K562 (cell line): ENCODE results near the gene CROCC2. TPM values are rescaled to one million over a fixed set of nuclear protein-coding genes. Genes with fewer than 3 reads are reported as not detected.

ENCODE experiments used
- ATAC-seq: fragments of 200-7000 bp; cut with Tn5 transposase; 3 replicates; pipeline ENCODE4 v1.9.1; 2020; ENCODE audit warnings: moderate library complexity
- BruUV-seq: library from RNA; stranded (reverse); fragments of 400-500 nt; replicated peaks from 2 replicates; lab custom pipeline; 2021; lab: Mats Ljungman, UMichigan
- CTCF ChIA-PET: fragments of 300-600 bp; formaldehyde crosslinking; extraction: SDS; loops from one replicate; lab custom pipeline; 2021; ENCODE audit warnings: low intra/inter-chr PET ratio; lab: Yijun Ruan, JAX
- POLR2A ChIA-PET: fragments of 300-600, 350-650 bp; sonication (Branson Sonifier 250); formaldehyde crosslinking; extraction: SDS; loops from one replicate; lab custom pipeline; 2021; ENCODE audit warnings: antibody characterized with exemption, inconsistent platforms; lab: Yijun Ruan, JAX
- DNase-seq, 4 experiments: peaks; one replicate each; pipeline versions ENCODE4 v3.0.0 to v3.0.0-alpha.2; 2011 to 2018; ENCODE audit warnings: low spot score in 3 of 4, mixed read lengths in 3 of 4; ENCODE audit errors: extremely low read depth in 1 of 4
- FAIRE-seq: peaks from 2 replicates; lab custom pipeline; 2011; peaks lifted over from hg19 to GRCh38; lab: Jason Lieb, UNC
- H2AFZ ChIP-seq: 2 replicates; pipeline ENCODE4 v1.6.0; 2011; ENCODE audit warnings: low read depth, low read length, control low read depth, inconsistent platforms
- H3K27ac ChIP-seq: fragments of 200-600 bp; 3 replicates; pipeline ENCODE4 v1.8.0; 2011; ENCODE audit warnings: low read depth, mild to moderate bottlenecking, control low read depth, inconsistent platforms, low read length, moderate library complexity, mixed read lengths; ENCODE audit errors: extremely low read depth
- H3K27me3 ChIP-seq, 2 experiments: fragments of 300-600 bp in 1 of 2; 2 replicates in 1 of 2; 3 replicates in 1 of 2; pipeline versions ENCODE4 v1.6.0 to v1.8.0; 2011; ENCODE audit warnings: inconsistent platforms in 2 of 2, low read length in 2 of 2, mild to moderate bottlenecking in 1 of 2, mixed read lengths in 1 of 2, moderate library complexity in 1 of 2; ENCODE audit not compliant: control insufficient read depth in 2 of 2, insufficient read depth in 2 of 2
- H3K36me3 ChIP-seq: fragments of 300-600 bp; 3 replicates; pipeline ENCODE4 v1.8.0; 2011; ENCODE audit warnings: mild to moderate bottlenecking, low read length, inconsistent platforms; ENCODE audit not compliant: control insufficient read depth, insufficient read depth
- H3K4me1 ChIP-seq, 2 experiments: fragments of 200-600 bp in 1 of 2; replicated peaks in 1 of 2; 2 replicates in 1 of 2; 3 replicates in 1 of 2; pipeline versions ENCODE4 v1.5.1 to v1.8.0; 2011; ENCODE audit warnings: inconsistent platforms in 2 of 2, low read length in 2 of 2, mild to moderate bottlenecking in 1 of 2, mixed read lengths in 1 of 2, moderate library complexity in 1 of 2; ENCODE audit not compliant: control insufficient read depth in 2 of 2, insufficient read depth in 2 of 2
- H3K4me2 ChIP-seq: 2 replicates; pipeline ENCODE4 v1.6.1; 2011; ENCODE audit warnings: low read length, control low read depth, inconsistent platforms, mixed read lengths; ENCODE audit not compliant: insufficient read depth
- H3K4me3 ChIP-seq: fragments of 200-600 bp; sonication (generic), shearing (Covaris generic); 2 replicates; pipeline ENCODE4 v1.5.1; 2016; ENCODE audit warnings: control low read depth, inconsistent platforms
- H3K79me2 ChIP-seq: fragments of 200-600 bp; 3 replicates; pipeline ENCODE4 v1.8.0; 2011; ENCODE audit warnings: low read length, inconsistent platforms; ENCODE audit not compliant: control insufficient read depth, insufficient read depth
- H3K9ac ChIP-seq, 2 experiments: 2 replicates each; pipeline versions ENCODE4 v1.6.0 to v1.6.1; 2011; ENCODE audit warnings: low read depth in 2 of 2, low read length in 2 of 2, control low read depth in 1 of 2, inconsistent platforms in 1 of 2, mild to moderate bottlenecking in 1 of 2, mixed read lengths in 1 of 2; ENCODE audit not compliant: insufficient read depth in 1 of 2
- H3K9me1 ChIP-seq: one replicate; pipeline ENCODE4 v1.6.0; 2011; ENCODE audit warnings: inconsistent platforms, mild to moderate bottlenecking, low read length, moderate library complexity; ENCODE audit not compliant: control insufficient read depth, insufficient read depth
- H3K9me3 ChIP-seq: replicated peaks from 2 replicates; pipeline ENCODE4 v1.5.1; 2011; ENCODE audit warnings: low read depth, low read length, inconsistent platforms; ENCODE audit not compliant: control insufficient read depth, insufficient read depth
- H4K20me1 ChIP-seq: replicated peaks from 2 replicates; pipeline ENCODE4 v1.6.1; 2011; ENCODE audit warnings: low read length, inconsistent platforms, mixed read lengths; ENCODE audit not compliant: control insufficient read depth, insufficient read depth
- CSDE1 ChIP-seq, 2 experiments: fragments of 450-650 bp; IDR thresholded peaks; 2 replicates each; pipeline ENCODE4 v1.6.1; 2016; ENCODE audit warnings: mild to moderate bottlenecking in 1 of 2
- EZH2 ChIP-seq: IDR thresholded peaks from 2 replicates; pipeline ENCODE4 v1.6.1; 2012; ENCODE audit warnings: low read depth, mild to moderate bottlenecking, inconsistent platforms, low read length, borderline replicate concordance
- HNRNPH1 ChIP-seq: fragments of 200-400 bp; formaldehyde crosslinking; optimal IDR thresholded peaks from 2 replicates; pipeline ENCODE3; 2017; ENCODE audit warnings: low read depth, mild to moderate bottlenecking, low read length, moderate library complexity
- IRF2 ChIP-seq: sonication (generic); formaldehyde crosslinking; IDR thresholded peaks from 2 replicates; pipeline ENCODE4 v1.8.1; 2022; ENCODE audit warnings: mild to moderate bottlenecking, missing genetic modification reagents
- KHSRP ChIP-seq: fragments of 450-650 bp; IDR thresholded peaks from 2 replicates; pipeline ENCODE4 v1.6.1; 2017
- PKNOX1 ChIP-seq: fragments of 450-650 bp; IDR thresholded peaks from 2 replicates; pipeline ENCODE4 v1.6.1; 2016
- TCF7 ChIP-seq: sonication (generic); IDR thresholded peaks from 2 replicates; pipeline ENCODE4 v1.6.1; 2016; ENCODE audit warnings: antibody characterized with exemption, borderline replicate concordance
- ZKSCAN3 ChIP-seq: fragments of 250-450 bp; sonication (Bioruptor Pico); IDR thresholded peaks from 2 replicates; pipeline ENCODE4 v1.4.0; 2020
- ZNF134 ChIP-seq: fragments of 250-450 bp; sonication (Bioruptor Pico); conservative IDR thresholded peaks from 2 replicates; pipeline ENCODE4 v1.4.0; 2020
- ZNF277 ChIP-seq: fragments of 250-450 bp; sonication (Bioruptor Pico); IDR thresholded peaks from 2 replicates; pipeline ENCODE4 v1.8.0; 2022; ENCODE audit warnings: inconsistent platforms, mild to moderate bottlenecking, moderate library complexity, borderline replicate concordance
- ZNF41 ChIP-seq: fragments of 250-450 bp; sonication (Bioruptor Pico); conservative IDR thresholded peaks from 2 replicates; pipeline ENCODE4 v1.4.0; 2020; ENCODE audit warnings: mild to moderate bottlenecking
- ZNF76 ChIP-seq: fragments of 250-450 bp; sonication (Bioruptor Pico); IDR thresholded peaks from 2 replicates; pipeline ENCODE4 v1.4.0; 2020; ENCODE audit warnings: mild to moderate bottlenecking, moderate library complexity, borderline replicate concordance
- ZNF778 ChIP-seq: fragments of 450-650 bp; formaldehyde crosslinking; IDR thresholded peaks from 2 replicates; pipeline ENCODE4 v1.4.0; 2020; ENCODE audit warnings: mild to moderate bottlenecking, moderate library complexity
- WGBS: fragments of 100-300 bp; shearing (Covaris generic); methylation state at CpG from one replicate; pipeline ENCODE4 v1.1.6; 2016; ENCODE audit warnings: low coverage, mixed read lengths; ENCODE audit not compliant: insufficient coverage; ENCODE audit errors: missing lambda C conversion rate; 5-methylcytosine and 5-hydroxymethylcytosine counted together
- in situ Hi-C: fragments of 300-500 bp; cut with MboI; formaldehyde crosslinking; loops from 4 replicates; pipeline ENCODE4 v1.15.0; 2018; ENCODE audit warnings: inconsistent platforms, mixed read lengths
- intact Hi-C: fragments of 100-400 bp; cut with micrococcal nuclease; formaldehyde crosslinking; loops from 2 replicates; pipeline ENCODE4 v1.14.2; 2022
- polyA plus RNA-seq, 8 experiments: library from polyadenylated mRNA; depleted of rRNA in 4 of 8; stranded (reverse) in 5 of 8; unstranded in 3 of 8; fragments of >200 nt; fragmentation: Nextera tagmentation in 2 of 8; fragmentation: Illumina TruSeq in 1 of 8; extraction: Ambion mirVana in 2 of 8; extraction: Trizol in 1 of 8; gene quantifications; 2 replicates each; pipeline versions ENCODE4 v1.2.1 to v1.2.3, GENCODE V29; 2011 to 2014; ENCODE audit warnings: inconsistent platforms in 1 of 8, missing spikeins in 1 of 8
- total RNA-seq, 7 experiments: library from RNA; depleted of rRNA in 6 of 7; stranded (reverse); fragments of >200 nt in 6 of 7; fragmentation: Illumina TruSeq in 2 of 7; extraction: Trizol in 2 of 7; gene quantifications; 2 replicates each; pipeline versions ENCODE4 v1.2.1 to v1.2.3, GENCODE V29; 2011 to 2021; ENCODE audit warnings: low replicate concordance in 1 of 7
- TF ChIP-seq, protein P1 (sequence below): fragments of 450-650 bp; IDR thresholded peaks from 2 replicates; pipeline ENCODE4 v1.6.1; 2016; ENCODE audit warnings: missing biosample characterization, missing genetic modification characterization
- TF ChIP-seq, protein P2 (sequence below), 3 experiments: IDR thresholded peaks in 2 of 3; conservative IDR thresholded peaks in 1 of 3; 2 replicates each; pipeline ENCODE4 v1.5.1; 2011 to 2012; ENCODE audit warnings: low read length in 3 of 3, mild to moderate bottlenecking in 3 of 3, control low read depth in 2 of 3, improper control_type of control experiment in 1 of 3, inconsistent platforms in 1 of 3, low read depth in 1 of 3, mixed read lengths in 1 of 3, moderate library complexity in 1 of 3; ENCODE audit not compliant: insufficient read depth in 2 of 3

CROCC2 gene
- total and polyA plus RNA-seq, 9 of the 15 experiments (the other 6 are each of a cell fraction or from before 2014, with no cell fraction given): not detected

- H3K9ac ChIP-seq: no peak overlapping the region
- H3K4me3 ChIP-seq: no peak overlapping the region
- H3K27ac ChIP-seq: no peak overlapping the region
- no peaks in the 10 kb centered on the region for H3K9me3 ChIP-seq
- H3K36me3 ChIP-seq: no peaks in the 10 kb centered on the region
- H3K79me2 ChIP-seq: no peaks in the 10 kb centered on the region
- peaks cover 0 to 41% of the 10 kb centered on the region in 2 experiments; a peak in 2 of 5 replicates for H3K27me3 ChIP-seq
- CTCF ChIA-PET: no interaction called here
- POLR2A ChIA-PET: no interaction called here
- intact Hi-C loops (no loop called here), in situ Hi-C loops (no loop called here)
- no peak for FAIRE-seq
- no TSS peak for BruUV-seq
- no peak for DNase-seq
- 15% methylated on average over 10 of the region's 17 CpGs for WGBS
- TF ChIP-seq TCF7: no peak
- TF ChIP-seq, protein P1, sequence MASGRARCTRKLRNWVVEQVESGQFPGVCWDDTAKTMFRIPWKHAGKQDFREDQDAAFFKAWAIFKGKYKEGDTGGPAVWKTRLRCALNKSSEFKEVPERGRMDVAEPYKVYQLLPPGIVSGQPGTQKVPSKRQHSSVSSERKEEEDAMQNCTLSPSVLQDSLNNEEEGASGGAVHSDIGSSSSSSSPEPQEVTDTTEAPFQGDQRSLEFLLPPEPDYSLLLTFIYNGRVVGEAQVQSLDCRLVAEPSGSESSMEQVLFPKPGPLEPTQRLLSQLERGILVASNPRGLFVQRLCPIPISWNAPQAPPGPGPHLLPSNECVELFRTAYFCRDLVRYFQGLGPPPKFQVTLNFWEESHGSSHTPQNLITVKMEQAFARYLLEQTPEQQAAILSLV (tag): no peak
- no peak for TF ChIP-seq HNRNPH1
- no peak for TF ChIP-seq ZNF41
- TF ChIP-seq ZNF778 (CRISPR knock-in tag): no peak
- no peak for TF ChIP-seq EZH2
- TF ChIP-seq ZNF277 (CRISPR knock-in tag): no peak
- TF ChIP-seq ZNF134: no peak
- no peak for TF ChIP-seq PKNOX1
- TF ChIP-seq, protein P2, sequence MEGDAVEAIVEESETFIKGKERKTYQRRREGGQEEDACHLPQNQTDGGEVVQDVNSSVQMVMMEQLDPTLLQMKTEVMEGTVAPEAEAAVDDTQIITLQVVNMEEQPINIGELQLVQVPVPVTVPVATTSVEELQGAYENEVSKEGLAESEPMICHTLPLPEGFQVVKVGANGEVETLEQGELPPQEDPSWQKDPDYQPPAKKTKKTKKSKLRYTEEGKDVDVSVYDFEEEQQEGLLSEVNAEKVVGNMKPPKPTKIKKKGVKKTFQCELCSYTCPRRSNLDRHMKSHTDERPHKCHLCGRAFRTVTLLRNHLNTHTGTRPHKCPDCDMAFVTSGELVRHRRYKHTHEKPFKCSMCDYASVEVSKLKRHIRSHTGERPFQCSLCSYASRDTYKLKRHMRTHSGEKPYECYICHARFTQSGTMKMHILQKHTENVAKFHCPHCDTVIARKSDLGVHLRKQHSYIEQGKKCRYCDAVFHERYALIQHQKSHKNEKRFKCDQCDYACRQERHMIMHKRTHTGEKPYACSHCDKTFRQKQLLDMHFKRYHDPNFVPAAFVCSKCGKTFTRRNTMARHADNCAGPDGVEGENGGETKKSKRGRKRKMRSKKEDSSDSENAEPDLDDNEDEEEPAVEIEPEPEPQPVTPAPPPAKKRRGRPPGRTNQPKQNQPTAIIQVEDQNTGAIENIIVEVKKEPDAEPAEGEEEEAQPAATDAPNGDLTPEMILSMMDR (IDR thresholded peaks at IDR 0.05 in 2 of 3, conservative IDR thresholded peaks at IDR 0.05 in 1 of 3; ENCODE audit: insufficient read depth in 2 of 3, low read depth in 1 of 3, low read length in 3 of 3): no peak
- no peak for TF ChIP-seq ZNF76 (CRISPR knock-in tag)
- TF ChIP-seq ZKSCAN3 (CRISPR knock-in tag): no peak
- no peak for TF ChIP-seq CSDE1 (IDR thresholded peaks at IDR 0.05)
- no peak for TF ChIP-seq IRF2 (CRISPR knock-in tag)
- TF ChIP-seq KHSRP: no peak
- H4K20me1 ChIP-seq: no peaks in the 10 kb centered on the region; the same call in 1 of the 2 replicates
- H2AFZ ChIP-seq: no peak overlapping the region
- H3K4me2 ChIP-seq: no peak overlapping the region
- ATAC-seq: no peak
- peaks cover 0 to 25% of the 10 kb centered on the region in 2 experiments; a peak in 2 of 5 replicates for H3K4me1 ChIP-seq
- no peaks in the 10 kb centered on the region for H3K9me1 ChIP-seq
Measured at GRCh38 chr2:241033336-241033987, 127.3 kb downstream of the CROCC2 start.
